ENCODE results near the gene FBXO2.

DNA sequence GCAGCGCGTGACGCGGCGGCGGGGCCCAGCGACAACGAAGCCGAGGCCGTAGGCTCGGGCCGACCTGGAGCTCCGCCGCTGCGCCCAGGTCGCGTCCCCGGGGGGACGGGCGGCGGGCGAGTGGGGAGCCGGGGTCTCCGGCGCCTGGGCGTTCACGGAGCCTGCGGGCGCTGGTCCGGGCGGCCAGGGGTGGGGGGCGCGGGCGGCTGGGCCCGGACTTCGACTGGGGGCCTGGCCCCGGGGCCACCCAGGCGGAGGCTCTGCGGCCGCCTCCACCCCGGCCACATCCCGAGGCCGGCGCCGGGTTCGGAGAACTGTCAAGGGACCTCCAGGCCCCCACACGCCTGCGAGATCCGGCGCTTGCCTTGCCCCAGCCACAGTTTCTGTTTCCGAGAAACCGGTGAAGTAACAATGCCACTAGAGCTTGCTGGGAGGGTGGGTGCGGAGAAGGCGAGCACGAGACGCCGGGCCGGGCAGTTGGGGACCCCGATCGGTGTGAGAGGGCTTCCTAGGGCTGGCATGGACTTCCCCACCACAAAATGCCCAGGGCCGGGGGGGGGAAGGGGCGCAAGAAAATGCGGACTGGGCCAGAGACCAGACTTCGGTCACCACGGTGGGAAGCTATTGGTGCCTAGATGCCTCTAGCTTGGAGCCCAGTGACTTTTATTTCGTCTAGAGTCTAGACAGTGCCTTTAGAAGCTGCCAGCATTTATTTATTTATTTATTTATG is 10.3 kb upstream of the FBXO2 start:
- TF ChIP-seq EZH2phosphoT487 (IDR thresholded peaks at IDR 0.05; ENCODE audit: low read length) = no peak
- TF ChIP-seq, protein P1, sequence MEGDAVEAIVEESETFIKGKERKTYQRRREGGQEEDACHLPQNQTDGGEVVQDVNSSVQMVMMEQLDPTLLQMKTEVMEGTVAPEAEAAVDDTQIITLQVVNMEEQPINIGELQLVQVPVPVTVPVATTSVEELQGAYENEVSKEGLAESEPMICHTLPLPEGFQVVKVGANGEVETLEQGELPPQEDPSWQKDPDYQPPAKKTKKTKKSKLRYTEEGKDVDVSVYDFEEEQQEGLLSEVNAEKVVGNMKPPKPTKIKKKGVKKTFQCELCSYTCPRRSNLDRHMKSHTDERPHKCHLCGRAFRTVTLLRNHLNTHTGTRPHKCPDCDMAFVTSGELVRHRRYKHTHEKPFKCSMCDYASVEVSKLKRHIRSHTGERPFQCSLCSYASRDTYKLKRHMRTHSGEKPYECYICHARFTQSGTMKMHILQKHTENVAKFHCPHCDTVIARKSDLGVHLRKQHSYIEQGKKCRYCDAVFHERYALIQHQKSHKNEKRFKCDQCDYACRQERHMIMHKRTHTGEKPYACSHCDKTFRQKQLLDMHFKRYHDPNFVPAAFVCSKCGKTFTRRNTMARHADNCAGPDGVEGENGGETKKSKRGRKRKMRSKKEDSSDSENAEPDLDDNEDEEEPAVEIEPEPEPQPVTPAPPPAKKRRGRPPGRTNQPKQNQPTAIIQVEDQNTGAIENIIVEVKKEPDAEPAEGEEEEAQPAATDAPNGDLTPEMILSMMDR (IDR thresholded peaks at IDR 0.05; ENCODE audit: low read length) = no peak

Measured in MM.1S (cell line).